ENCODE data around the gene GCLC.

GCLC gene

DNA sequence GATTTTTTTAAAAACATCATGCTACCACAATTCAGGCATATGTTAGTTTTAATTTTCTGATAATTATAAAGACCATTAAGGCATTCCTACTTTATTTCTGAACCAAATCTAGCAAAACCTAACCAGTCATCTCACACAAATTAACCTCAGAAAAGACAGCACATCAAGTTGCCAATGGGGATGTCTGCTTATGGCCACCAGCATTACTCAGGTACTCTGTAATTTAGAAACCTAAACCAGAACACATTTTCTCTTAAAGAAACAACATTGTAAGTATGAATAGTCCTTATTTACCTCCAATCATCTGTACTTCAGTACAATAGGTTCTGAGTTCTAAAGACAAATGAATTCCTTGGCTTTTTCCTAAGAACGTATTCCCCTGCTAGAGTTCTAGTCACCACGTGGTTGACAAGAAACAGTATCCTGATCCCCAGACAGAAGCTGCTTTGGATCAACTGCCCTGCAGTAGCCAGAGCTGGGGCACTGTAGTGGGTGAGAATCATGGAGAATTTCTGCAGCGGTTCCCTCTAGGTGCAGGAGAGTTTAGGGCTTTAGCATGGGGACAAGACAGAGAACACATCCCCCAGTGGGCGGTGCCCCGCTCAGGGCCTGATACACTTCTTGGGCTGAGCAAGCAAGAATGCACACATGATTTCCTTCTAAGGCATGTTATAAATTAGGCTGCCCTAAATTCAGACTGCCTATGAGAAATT lies 15.4 kb downstream of the GCLC start:
- H3K27ac ChIP-seq = peak overlapping the region; percentile 47
- no peak for DNase-seq (ENCODE audit: low read depth, low spot score)

GRCh38 chr6:53528107-53528506 lies 16.8 kb downstream of the GCLC start:
- DNase-seq (ENCODE audit: low read depth, low spot score) = no peak
- no peak overlapping the region for H3K27ac ChIP-seq

DNA sequence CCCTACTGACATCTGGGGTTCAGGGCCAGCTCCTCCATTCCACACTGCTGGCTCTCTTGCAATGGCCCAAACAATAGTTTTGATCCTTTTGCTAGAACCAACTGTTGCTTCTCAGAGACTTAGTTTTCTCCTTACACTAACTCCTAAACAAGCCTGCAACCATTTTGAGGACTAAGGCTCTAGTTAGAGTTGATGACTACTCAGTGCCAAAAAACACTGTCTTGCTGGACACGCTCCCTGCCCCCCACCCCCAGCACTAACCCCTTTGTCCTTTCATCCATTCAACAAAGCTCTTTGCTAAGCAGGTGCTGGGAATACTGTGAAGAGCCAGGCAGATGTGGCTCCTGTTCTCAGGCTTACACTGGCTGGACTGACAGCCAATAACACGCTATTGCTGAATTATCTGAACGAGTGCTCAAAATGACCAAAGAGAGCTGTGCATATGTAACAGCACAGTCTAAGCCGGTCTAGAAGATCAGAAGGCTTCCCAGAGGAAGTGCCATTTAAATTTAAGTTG lies 17.6 kb downstream of the GCLC start:
- H3K27ac ChIP-seq = peak overlapping the region; percentile 80
- DNase-seq (ENCODE audit: low read depth, low spot score) = no peak

GRCh38 chr6:53526000-53526399 lies 18.9 kb downstream of the GCLC start:
- DNase-seq (ENCODE audit: low read depth, low spot score) = no peak
- peak overlapping the region; percentile 80 for H3K27ac ChIP-seq

DNA sequence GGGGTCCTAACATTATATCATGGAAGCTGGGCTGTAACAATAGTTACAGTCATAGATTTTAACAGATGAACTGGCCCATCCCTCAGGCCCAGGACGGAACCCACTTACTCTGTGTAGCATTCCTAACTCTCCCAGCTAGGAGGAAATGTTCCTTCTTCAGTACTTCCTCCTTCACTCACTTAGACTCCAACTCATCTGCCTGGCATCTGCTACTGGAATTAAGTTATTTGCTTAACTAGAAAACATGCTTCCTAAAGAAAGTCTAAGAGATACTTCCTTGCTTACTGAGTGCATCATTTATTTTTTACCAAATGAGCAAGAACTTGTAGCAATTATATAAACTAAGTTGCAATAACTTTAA lies 20.5 kb downstream of the GCLC start:
- no peak for DNase-seq (ENCODE audit: low read depth, low spot score)
- peak overlapping the region; percentile 80 for H3K27ac ChIP-seq

DNA sequence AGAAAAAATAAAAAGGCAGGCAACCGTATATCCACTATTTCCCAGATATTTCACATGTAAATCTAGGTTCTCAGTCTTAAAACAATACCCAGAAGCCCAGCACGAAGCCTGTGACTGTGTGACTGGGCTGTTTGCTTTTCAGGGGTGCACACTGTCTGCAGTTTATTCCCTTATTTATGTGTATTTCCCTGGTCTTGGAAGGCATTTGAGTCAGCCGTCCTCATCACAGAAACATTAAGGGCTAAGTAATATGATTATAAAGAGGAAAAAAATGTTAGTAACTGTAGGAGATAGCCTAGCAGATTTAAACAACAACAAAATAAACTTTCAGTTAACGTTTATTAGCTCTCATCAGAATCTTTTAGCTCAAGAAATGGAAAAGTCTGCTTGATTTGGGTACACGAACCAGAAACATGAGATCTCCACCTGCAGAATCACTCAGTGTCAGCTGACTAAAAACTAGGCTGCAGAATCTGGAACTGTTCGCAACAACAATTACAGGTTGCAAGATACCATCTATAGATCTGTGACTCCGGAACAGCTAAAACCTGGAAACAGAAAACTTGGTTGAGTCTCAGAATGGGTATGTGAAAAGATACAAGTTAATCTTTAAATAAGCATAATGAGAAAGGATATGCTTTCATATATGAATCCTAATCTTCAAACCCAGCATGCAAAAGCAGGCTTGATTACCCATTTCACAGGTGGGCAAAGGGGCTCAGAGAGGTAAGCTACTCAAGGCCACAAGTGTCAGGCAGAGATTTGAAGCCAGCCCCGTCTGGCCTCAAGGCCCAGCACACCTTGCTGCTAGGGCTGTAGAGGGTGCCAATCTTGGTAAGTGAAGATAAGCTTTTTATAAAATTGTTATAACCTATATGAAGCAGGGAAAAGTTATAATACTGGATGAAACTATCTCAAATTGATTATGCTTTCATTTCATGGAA lies 21.1 kb downstream of the GCLC start:
- peak overlapping the region; percentile 80 for H3K27ac ChIP-seq
- DNase-seq (ENCODE audit: low read depth, low spot score) = no peak

GRCh38 chr6:53520320-53520928 lies 24.5 kb downstream of the GCLC start:
- DNase-seq (ENCODE audit: low read depth, low spot score) = no peak
- no peak overlapping the region for H3K27ac ChIP-seq

DNA sequence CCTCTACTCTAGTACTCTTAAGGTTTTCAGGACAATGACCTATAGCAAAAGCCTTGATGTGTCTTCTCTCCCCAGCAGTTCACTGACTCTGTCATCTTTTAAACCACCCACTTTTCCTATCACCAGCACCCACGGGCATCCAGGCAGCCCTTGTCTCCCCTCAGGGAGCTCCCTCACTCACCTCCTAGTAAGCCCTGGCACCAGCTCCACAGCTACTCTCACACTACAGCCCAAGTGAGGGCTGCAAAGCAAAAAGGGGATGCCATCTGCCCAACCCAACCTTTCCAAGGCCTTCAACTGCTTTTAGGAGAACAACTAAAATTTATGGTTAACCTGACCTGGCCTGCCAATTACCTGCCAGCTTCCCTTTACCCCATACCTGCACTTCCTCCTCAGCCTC lies 26.0 kb downstream of the GCLC start:
- DNase-seq (ENCODE audit: low read depth, low spot score) = no peak
- H3K27ac ChIP-seq = no peak overlapping the region

DNA sequence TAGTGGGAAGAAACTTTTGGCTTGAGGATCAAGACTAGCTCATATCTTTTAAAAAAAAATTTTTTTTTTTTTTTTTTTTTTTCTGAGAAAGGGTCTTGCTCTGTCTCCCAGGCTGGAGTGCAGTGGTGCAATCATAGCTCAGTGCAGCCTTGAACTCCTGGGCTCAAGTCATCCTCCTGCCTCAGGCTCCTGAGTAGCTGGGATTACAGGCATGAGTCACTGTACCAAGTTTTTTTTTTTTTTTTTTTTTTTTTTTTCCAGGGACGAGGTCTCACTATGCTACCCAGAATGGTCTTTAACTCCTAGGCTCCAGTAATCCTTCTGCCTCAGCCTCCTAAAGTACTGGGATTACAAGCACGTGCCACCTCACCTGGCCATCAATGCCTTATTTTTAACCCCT lies 27.9 kb downstream of the GCLC start:
- DNase-seq (ENCODE audit: low read depth, low spot score) = no peak
- H3K27ac ChIP-seq = peak overlapping the region; percentile 22

DNA sequence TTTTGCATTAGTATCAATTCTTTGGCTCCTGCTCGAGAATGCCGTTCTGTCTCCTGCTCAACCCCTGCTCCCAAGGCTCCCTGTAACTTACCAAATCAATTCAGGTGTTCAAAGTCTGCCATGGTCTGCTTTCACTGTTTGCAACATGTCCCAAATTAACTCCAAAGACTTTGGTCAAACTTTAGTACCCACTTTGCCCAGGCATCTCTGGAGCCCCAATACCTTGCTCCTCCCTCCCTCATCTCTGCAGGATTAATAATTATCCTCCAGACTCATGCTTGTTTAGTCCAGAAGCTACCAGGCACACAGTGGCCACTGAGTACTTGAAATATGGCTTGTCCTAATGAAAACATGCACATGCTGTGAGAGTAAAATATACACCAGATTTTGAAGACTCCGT lies 30.2 kb downstream of the GCLC start:
- H3K27ac ChIP-seq = no peak overlapping the region
- no peak for DNase-seq (ENCODE audit: low read depth, low spot score)

DNA sequence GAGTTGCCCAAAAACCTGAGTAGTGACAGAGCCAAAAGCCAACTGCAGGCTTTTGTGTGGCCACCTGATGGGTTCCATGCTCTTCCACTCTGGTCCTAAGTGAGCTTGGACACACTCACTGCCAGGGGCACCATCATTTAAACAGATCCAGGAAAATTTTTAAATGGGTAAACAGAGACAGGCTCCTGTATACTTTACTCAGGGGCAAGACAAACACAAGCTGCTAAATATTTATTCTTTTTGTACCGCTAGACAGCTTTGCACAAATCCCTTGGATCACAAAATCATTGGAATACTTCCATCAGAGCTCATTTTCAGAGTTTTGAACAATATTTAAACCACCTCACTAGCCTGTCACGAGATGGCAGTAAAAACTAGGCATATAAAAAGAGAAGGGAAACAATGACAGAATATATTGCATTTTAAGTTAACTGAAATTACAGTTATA lies 31.4 kb downstream of the GCLC start:
- no peak for DNase-seq (ENCODE audit: low read depth, low spot score)
- no peak overlapping the region for H3K27ac ChIP-seq

DNA sequence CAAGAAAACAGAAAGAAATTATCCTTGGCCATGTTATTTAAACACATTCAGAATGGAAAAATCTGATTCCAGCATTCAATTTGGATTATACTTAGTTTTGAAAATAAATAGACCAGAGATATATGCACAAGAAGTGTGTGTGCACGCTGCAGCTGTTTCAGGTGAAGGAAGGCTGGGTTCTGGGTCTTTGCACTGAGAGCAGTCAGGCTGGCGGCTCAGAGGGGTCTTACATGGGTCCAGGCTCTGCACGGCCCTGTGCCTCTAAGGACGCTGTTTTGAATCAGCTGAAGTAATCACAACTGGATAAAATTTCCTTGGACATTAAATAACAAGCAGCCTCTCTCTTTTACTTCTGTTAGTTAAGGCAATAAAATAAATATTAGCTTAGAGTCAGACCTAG lies 31.8 kb downstream of the GCLC start:
- no peak for DNase-seq (ENCODE audit: low read depth, low spot score)
- no peak overlapping the region for H3K27ac ChIP-seq

DNA sequence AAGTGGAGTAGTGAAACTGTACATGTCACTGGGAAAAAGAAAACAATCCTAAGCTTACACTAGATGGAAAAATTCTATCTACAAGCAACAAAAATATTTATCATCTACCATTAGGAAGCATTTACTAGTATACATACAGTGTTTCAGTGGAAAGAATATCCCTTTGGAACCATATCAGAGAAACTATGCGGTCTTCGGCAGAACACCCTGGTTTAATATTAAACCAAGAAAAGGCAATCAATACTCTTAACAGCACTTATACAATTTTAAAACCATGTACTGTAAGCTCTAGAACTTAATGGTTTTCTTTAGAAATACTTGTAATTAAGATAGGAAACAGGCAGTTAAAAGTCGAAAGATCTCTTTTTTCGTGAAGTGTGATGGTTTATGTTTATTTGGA lies 32.3 kb downstream of the GCLC start:
- no peak overlapping the region for H3K27ac ChIP-seq
- DNase-seq (ENCODE audit: low read depth, low spot score) = no peak

- H3K27ac ChIP-seq = no peak overlapping the region
- DNase-seq (ENCODE audit: low read depth, low spot score) = no peak
These were observed 34.2 kb downstream of the GCLC start for GRCh38 chr6:53510746-53511145.

DNA sequence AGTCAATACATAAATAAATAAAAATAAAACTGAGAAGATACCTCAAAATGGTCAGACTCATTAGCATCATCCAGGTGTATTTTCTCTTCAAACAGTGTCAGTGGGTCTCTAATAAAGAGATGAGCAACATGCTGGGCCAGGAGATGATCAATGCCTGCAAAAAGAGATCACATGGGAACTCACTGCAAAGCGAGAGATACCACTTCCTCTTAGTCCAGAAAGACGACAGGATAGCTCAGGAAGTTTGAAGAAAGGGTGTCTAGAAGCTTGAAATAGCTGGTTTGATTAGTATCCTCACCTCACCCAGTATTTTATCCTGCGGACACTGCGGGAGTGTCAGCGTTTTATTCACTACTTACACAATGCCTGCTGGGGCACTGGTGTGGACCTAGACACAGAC lies 38.0 kb downstream of the GCLC start:
- no peak overlapping the region for H3K27ac ChIP-seq
- DNase-seq (ENCODE audit: low read depth, low spot score) = no peak

DNA sequence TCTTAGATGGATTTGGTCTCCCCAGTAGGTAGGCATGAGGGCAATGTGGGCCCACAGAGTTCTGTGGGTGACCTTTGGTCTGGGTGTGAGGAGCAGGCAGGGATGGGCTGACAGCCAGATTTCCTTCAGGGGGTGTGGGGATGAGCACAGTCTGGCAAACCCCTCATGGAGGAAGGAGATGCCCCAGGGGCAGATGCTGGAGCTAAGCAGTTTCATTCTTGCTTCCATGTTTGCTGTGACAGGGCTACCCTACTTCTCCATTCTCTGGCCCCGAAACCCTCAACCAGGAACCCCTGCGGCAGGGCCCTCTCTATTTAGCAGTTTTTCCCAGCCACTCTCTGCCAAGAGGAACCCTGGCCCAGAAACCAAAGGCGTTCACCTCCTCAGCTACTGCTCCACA lies 40.4 kb downstream of the GCLC start:
- no peak for DNase-seq (ENCODE audit: low read depth, low spot score)
- no peak overlapping the region for H3K27ac ChIP-seq

GRCh38 chr6:53503060-53503459 lies 41.8 kb downstream of the GCLC start:
- no peak for DNase-seq (ENCODE audit: low read depth, low spot score)

GRCh38 chr6:53501432-53501831 lies 43.5 kb downstream of the GCLC start:
- no peak for DNase-seq (ENCODE audit: low read depth, low spot score)
- no peak overlapping the region for H3K27ac ChIP-seq

More at GRCh38 chr6:53503060-53503459, 41.8 kb downstream of the GCLC start:
- H3K27ac ChIP-seq = no peak overlapping the region

DNA sequence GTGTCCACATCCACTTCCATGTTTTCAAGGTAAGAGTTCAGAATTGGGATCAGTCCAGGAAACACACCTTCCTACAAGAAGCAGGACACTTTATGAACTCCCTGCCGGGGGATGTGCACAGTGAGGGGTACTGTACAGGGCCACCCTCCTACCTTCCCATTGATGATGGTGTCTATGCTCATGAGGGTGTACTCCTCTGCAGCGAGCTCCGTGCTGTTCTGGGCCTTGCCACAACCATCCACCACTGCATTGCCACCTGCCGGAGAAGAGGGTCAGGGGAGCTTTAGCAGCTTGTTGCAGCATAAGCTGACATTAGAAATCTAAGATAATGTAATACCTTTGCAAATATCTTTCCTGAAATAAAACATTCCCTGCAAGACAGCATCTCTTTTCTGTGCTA lies 44.8 kb downstream of the GCLC start:
- no peak for DNase-seq (ENCODE audit: low read depth, low spot score)
- peak overlapping the region; percentile 31 for H3K27ac ChIP-seq

- DNase-seq (ENCODE audit: low read depth, low spot score) = no peak
- H3K27ac ChIP-seq = peak overlapping the region; percentile 31
These were observed 45.8 kb downstream of the GCLC start for GRCh38 chr6:53499094-53499493.

DNA sequence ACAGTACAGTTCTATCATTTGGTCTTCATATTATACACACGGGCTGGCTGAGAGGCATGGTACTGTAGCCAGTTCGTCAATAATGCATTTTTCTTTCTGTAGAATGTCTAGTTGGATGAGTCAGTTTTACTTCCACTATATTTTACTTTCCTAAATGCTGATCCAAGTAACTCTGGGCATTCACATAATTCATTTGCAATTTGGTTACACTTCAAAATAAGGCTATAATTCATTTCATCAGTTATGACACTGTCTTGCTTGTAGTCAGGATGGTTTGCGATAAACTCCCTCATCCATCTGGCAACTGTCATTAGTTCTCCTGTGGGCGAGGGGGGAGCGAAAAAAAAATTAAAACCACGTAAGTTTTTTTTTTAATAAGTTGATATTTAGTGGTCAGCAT lies 46.3 kb downstream of the GCLC start:
- H3K27ac ChIP-seq = peak overlapping the region; percentile 61
- no peak for DNase-seq (ENCODE audit: low read depth, low spot score)
